ENCODE data around the gene NIP7. TPM values are rescaled to one million over a fixed set of nuclear protein-coding genes. Genes with fewer than 3 reads are reported as not detected.

The NIP7 gene
- total RNA-seq, 4 donors from 2014 or later: 7.3 to 13.5 (median 9.7) TPM

DNA sequence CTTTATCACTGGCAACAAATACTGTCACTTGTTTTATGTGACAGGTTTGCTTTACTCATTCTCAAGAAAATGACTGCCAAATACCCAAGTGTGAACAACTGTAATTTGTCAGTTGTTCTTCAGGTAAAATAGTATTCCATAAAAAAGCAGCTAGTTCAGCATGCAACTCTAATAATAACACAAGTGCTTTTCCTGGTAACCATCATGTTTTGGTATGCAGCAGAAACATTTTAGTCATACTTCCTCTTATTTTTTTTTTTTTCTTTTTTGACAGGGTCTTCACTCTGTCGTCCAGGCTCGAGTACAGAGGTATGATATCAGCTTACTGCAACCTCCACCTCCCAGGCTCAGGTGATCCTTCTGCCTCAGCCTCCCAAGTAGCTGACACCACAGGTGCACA is 41.7 kb downstream of the NIP7 start:
- ATAC-seq (no peak), DNase-seq (no peak)
- Histone ChIP-seq H3K36me3 (peaks cover 0 to 54% of the 10 kb centered on the region in 2 donors), H3K4me1 (peaks cover 8 to 10% of the 10 kb centered on the region in 2 donors), H3K27ac (no peak overlapping the region), H3K4me3 (no peak overlapping the region), H3K27me3 (no peaks in the 10 kb centered on the region), H3K9me3 (no peaks in the 10 kb centered on the region)
- TF ChIP-seq POLR2A (IDR thresholded peaks at IDR 0.05): no peak
- TF ChIP-seq, protein P1, sequence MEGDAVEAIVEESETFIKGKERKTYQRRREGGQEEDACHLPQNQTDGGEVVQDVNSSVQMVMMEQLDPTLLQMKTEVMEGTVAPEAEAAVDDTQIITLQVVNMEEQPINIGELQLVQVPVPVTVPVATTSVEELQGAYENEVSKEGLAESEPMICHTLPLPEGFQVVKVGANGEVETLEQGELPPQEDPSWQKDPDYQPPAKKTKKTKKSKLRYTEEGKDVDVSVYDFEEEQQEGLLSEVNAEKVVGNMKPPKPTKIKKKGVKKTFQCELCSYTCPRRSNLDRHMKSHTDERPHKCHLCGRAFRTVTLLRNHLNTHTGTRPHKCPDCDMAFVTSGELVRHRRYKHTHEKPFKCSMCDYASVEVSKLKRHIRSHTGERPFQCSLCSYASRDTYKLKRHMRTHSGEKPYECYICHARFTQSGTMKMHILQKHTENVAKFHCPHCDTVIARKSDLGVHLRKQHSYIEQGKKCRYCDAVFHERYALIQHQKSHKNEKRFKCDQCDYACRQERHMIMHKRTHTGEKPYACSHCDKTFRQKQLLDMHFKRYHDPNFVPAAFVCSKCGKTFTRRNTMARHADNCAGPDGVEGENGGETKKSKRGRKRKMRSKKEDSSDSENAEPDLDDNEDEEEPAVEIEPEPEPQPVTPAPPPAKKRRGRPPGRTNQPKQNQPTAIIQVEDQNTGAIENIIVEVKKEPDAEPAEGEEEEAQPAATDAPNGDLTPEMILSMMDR (IDR thresholded peaks at IDR 0.05 in 4 of 5, conservative IDR thresholded peaks at IDR 0.05 in 1 of 5): no peak
- intact Hi-C loops (cut with DNase I; ENCODE audit: low total_unique reads): no loop called here
- in situ Hi-C loops (cut with MboI; ENCODE audit: low sequenced_read_pairs in 4 of 4): loop anchor here in 1 of 4 donors (25.0 kb wide), 1 partner anchor 381 kb away; the partner anchor contains the start of genes NOB1 and WWP2

DNA sequence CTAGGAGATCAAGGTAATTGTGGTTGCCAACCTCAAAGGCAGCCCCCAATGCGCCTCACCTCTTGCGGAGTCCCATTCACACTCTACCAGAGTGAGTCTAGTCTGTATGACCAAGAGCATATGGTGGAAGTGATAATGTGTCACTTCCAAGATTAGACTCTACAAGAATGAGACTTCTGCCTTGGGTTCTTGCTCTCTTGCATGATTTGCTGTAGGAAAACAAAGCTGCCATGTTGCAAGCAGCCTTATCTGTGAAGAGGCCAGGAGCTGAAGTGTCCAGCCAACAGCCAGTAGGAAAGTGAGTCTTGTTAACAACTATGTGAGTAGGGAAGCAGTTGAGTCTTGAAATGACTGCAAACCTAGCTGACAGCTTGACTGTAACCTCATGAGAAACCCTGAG is 42.8 kb downstream of the NIP7 start:
- intact Hi-C loops (cut with DNase I; ENCODE audit: low total_unique reads): no loop called here

DNA sequence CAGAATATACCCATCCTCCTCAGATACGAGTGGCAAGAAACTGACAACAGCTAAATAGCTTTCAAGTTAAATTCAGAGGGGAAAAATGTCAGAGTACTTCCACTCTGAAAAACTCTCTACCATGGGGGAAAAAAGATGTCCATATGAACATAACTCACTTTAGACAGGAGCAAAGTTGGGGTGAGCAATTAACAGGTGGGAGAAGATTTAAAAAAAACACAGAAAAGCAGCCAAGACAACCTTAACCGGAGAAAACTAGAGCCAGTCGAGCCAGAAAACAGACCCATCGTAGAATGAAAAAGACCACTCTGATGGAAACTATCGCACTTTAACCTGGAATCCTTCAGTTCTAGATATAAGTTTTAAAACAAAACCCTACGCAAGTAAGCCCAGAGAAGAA is 45.4 kb downstream of the NIP7 start:
- H3K4me1 ChIP-seq: peaks cover 8 to 12% of the 10 kb centered on the region in 2 donors
- in situ Hi-C loops (cut with MboI; ENCODE audit: low sequenced_read_pairs in 4 of 4): loop anchor here in 1 of 4 donors (25.0 kb wide), 1 partner anchor 377 kb away; the partner anchor contains the start of genes NOB1 and WWP2
- H3K4me3 ChIP-seq: peak overlapping the region; percentile 55 to 86 (median 77)
- DNase-seq (no peak), ATAC-seq (no peak)
- peak overlapping the region; percentile 84 to 95 (median 86) for H3K27ac ChIP-seq
- peaks cover 0 to 34% of the 10 kb centered on the region in 2 donors for H3K36me3 ChIP-seq
- intact Hi-C loops (cut with DNase I; ENCODE audit: low total_unique reads): loop anchor here (1.0 to 5.0 kb wide), 3 partner anchors 46 to 251 kb away; partner anchors contain the start of genes COG8, NIP7 and SNTB2
- H3K9me3 ChIP-seq: no peaks in the 10 kb centered on the region
- no peak for TF ChIP-seq POLR2A (IDR thresholded peaks at IDR 0.05)
- TF ChIP-seq, protein P1 (IDR thresholded peaks at IDR 0.05 in 4 of 5, conservative IDR thresholded peaks at IDR 0.05 in 1 of 5): no peak
- H3K27me3 ChIP-seq: no peaks in the 10 kb centered on the region

More for the DNA sequence above, 42.8 kb downstream of the NIP7 start:
- Histone ChIP-seq H3K4me3 (no peak overlapping the region), H3K4me1 (peaks cover 8 to 12% of the 10 kb centered on the region in 2 donors), H3K27ac (no peak overlapping the region), H3K27me3 (no peaks in the 10 kb centered on the region), H3K36me3 (peaks cover 0 to 54% of the 10 kb centered on the region in 2 donors), H3K9me3 (no peaks in the 10 kb centered on the region)
- in situ Hi-C loops (cut with MboI; ENCODE audit: low sequenced_read_pairs in 4 of 4): loop anchor here in 1 of 4 donors (25.0 kb wide), 1 partner anchor 380 kb away; the partner anchor contains the start of genes NOB1 and WWP2
- TF ChIP-seq POLR2A (IDR thresholded peaks at IDR 0.05): no peak
- TF ChIP-seq, protein P1 (IDR thresholded peaks at IDR 0.05 in 4 of 5, conservative IDR thresholded peaks at IDR 0.05 in 1 of 5): no peak
- no peak for DNase-seq
- ATAC-seq: no peak

DNA sequence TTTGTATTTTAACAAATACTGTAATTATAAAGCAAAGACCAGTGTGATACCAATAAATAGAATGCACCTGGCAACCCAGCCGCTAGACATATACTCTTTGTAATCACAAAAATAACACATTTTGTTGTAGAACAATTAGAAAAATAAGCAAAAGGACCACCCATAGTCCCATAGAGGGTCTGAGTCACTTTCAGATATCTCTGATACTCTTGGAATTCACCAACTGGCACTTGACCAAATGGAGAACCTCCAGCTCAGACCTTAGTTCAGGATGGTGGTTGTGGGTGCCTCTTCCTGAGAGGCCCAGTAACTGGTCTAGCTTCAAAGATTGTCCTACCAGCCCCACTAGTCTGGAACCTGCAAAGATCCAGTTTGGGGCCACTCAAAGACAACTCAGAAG is 47.0 kb downstream of the NIP7 start:
- DNase-seq (no peak), ATAC-seq (no peak)
- TF ChIP-seq POLR2A (IDR thresholded peaks at IDR 0.05): no peak
- TF ChIP-seq, protein P1 (IDR thresholded peaks at IDR 0.05 in 4 of 5, conservative IDR thresholded peaks at IDR 0.05 in 1 of 5): no peak
- intact Hi-C loops (cut with DNase I; ENCODE audit: low total_unique reads): loop anchor here (2.0 to 5.0 kb wide), 2 partner anchors 180 to 199 kb away; partner anchors contain the start of gene SNTB2
- Histone ChIP-seq H3K9me3 (no peaks in the 10 kb centered on the region), H3K4me1 (peaks cover 8 to 12% of the 10 kb centered on the region in 2 donors), H3K27ac (peak overlapping the region; percentile 84 to 95 (median 86)), H3K4me3 (peak overlapping the region in 1 of 4 donors; percentile 82), H3K27me3 (no peaks in the 10 kb centered on the region), H3K36me3 (peaks cover 0 to 28% of the 10 kb centered on the region in 2 donors)
- in situ Hi-C loops (cut with MboI; ENCODE audit: low sequenced_read_pairs in 4 of 4): loop anchor here in 1 of 4 donors (25.0 kb wide), 1 partner anchor 376 kb away; the partner anchor contains the start of genes NOB1 and WWP2

Other genes with a start within 250 kb of the NIP7 start
- gene HAS3, start 234.1 kb upstream of the NIP7 start, total RNA-seq: 10 to 100 TPM in 1 of 4 donors, 1 to 10 TPM in 1, under 1 TPM in 1, not detected in 1; 0.23 to 10.0 (median 1.6) TPM
- 10 to 100 TPM; 27.3 to 52.3 (median 34.8) TPM for gene CHTF8, start 207.2 kb upstream of the NIP7 start, total RNA-seq
- 10 to 100 TPM; 33.1 to 44.2 (median 35.5) TPM for gene UTP4, start 207.1 kb upstream of the NIP7 start, total RNA-seq
- gene SNTB2, start 152.6 kb upstream of the NIP7 start, total RNA-seq: 10 to 100 TPM; 13.3 to 36.8 (median 33.0) TPM
- gene VPS4A, start 28.4 kb upstream of the NIP7 start, total RNA-seq: 100 to 1,000 TPM in 1 of 4 donors, 10 to 100 TPM in 3; 53.3 to 112 (median 70.1) TPM
- gene PDF, start 9.2 kb upstream of the NIP7 start, total RNA-seq: 10 to 100 TPM; 11.0 to 23.1 (median 16.8) TPM
- gene COG8, start 208 bp upstream of the NIP7 start, total RNA-seq: 10 to 100 TPM; 41.2 to 56.5 (median 52.1) TPM
- gene TMED6, start 12.0 kb downstream of the NIP7 start, total RNA-seq: 1 to 10 TPM in 1 of 4 donors, not detected in 3; 1.3 TPM
- 10 to 100 TPM; 11.9 to 38.9 (median 15.2) TPM for gene TERF2, start 46.2 kb downstream of the NIP7 start, total RNA-seq
- 10 to 100 TPM; 18.5 to 50.1 (median 26.3) TPM for gene CYB5B, start 84.8 kb downstream of the NIP7 start, total RNA-seq
- 10 to 100 TPM; 14.4 to 34.2 (median 18.4) TPM for gene NFAT5, start 226.2 kb downstream of the NIP7 start, total RNA-seq

Data from gastrocnemius medialis (tissue), 4 donors.